Fibroblast of lung (primary cell): Measurements from ENCODE around the gene TAF8. TPM values are rescaled to one million over a fixed set of nuclear protein-coding genes. Genes with fewer than 3 reads are reported as not detected.
A peak's percentile ranks its signal among the peaks of the same experiment; 100 is the strongest.

ENCODE experiments used
- DNase-seq, 2 donors: peaks; one replicate each; pipeline versions ENCODE4 v3.0.0 to v3.0.0-alpha.2; 2010; ENCODE audit warnings: low read depth in 2 of 2
- H2AFZ ChIP-seq: 2 replicates; pipeline ENCODE4 v1.5.1; 2012; ENCODE audit warnings: low read length, control low read depth, inconsistent platforms
- H3K27ac ChIP-seq: 2 replicates; pipeline ENCODE4 v1.5.1; 2011; ENCODE audit warnings: low read length, control low read depth; ENCODE audit not compliant: insufficient read depth
- H3K27me3 ChIP-seq: 2 replicates; pipeline ENCODE4 v1.5.1; 2011; ENCODE audit warnings: mild to moderate bottlenecking, low read length; ENCODE audit not compliant: control insufficient read depth, insufficient read depth
- H3K36me3 ChIP-seq: 2 replicates; pipeline ENCODE4 v1.5.1; 2011; ENCODE audit warnings: low read length; ENCODE audit not compliant: control insufficient read depth, insufficient read depth
- H3K4me1 ChIP-seq: 2 replicates; pipeline ENCODE4 v1.5.1; 2011; ENCODE audit warnings: low read length; ENCODE audit not compliant: control insufficient read depth, insufficient read depth; ENCODE audit errors: extremely low read depth
- H3K4me2 ChIP-seq: 2 replicates; pipeline ENCODE4 v1.5.1; 2011; ENCODE audit warnings: low read length, control low read depth; ENCODE audit not compliant: insufficient read depth; ENCODE audit errors: extremely low read depth
- H3K4me3 ChIP-seq, 4 experiments: fragments of 200-600 bp in 1 of 4; sonication (generic) in 1 of 4; replicated peaks in 1 of 4; 2 replicates each; pipeline ENCODE4 v1.5.1; 2011 to 2016; ENCODE audit warnings: low read length in 4 of 4, low read depth in 3 of 4, mild to moderate bottlenecking in 3 of 4, control low read depth in 2 of 4, inconsistent platforms in 1 of 4, mixed read lengths in 1 of 4; ENCODE audit not compliant: insufficient read depth in 1 of 4; ENCODE audit errors: control extremely low read depth in 1 of 4
- H3K79me2 ChIP-seq: 2 replicates; pipeline ENCODE4 v1.5.1; 2012; ENCODE audit warnings: mild to moderate bottlenecking, low read length, inconsistent platforms; ENCODE audit not compliant: control insufficient read depth, insufficient read depth
- H3K9ac ChIP-seq: 2 replicates; pipeline ENCODE4 v1.5.1; 2011; ENCODE audit warnings: mild to moderate bottlenecking, low read length, control low read depth; ENCODE audit not compliant: insufficient read depth
- H3K9me3 ChIP-seq: 2 replicates; pipeline ENCODE4 v1.5.1; 2012; ENCODE audit warnings: low read depth, low read length; ENCODE audit not compliant: control insufficient read depth, insufficient read depth
- H4K20me1 ChIP-seq: 2 replicates; pipeline ENCODE4 v1.5.1; 2011; ENCODE audit warnings: low read length; ENCODE audit not compliant: control insufficient read depth, insufficient read depth; ENCODE audit errors: extremely low read depth
- CTCF ChIP-seq, 2 donors: IDR thresholded peaks in 1 of 2; conservative IDR thresholded peaks in 1 of 2; 1 replicate in 1 of 2; 2 replicates in 1 of 2; pipeline ENCODE4 v1.5.1; 2011 to 2012; ENCODE audit warnings: low read length in 2 of 2, control low read depth in 1 of 2, inconsistent platforms in 1 of 2, low read depth in 1 of 2, mild to moderate bottlenecking in 1 of 2
- EZH2 ChIP-seq: IDR thresholded peaks from 2 replicates; pipeline ENCODE4 v1.5.1; 2012; ENCODE audit warnings: low read length, control low read depth, mild to moderate bottlenecking; ENCODE audit errors: missing control alignments
- polyA plus RNA-seq, 2 donors: library from polyadenylated mRNA; depleted of rRNA in 1 of 2; stranded (reverse) in 1 of 2; unstranded in 1 of 2; fragments of >200 nt; gene quantifications; 2 replicates each; pipeline ENCODE4 v1.2.1, GENCODE V29; 2011 to 2012; ENCODE audit warnings: missing spikeins in 1 of 2
- total RNA-seq: library from RNA; depleted of rRNA; stranded (reverse); fragments of >200 nt; gene quantifications from 2 replicates; pipeline ENCODE4 v1.2.1, GENCODE V29; 2014

Gene TAF8
- total and polyA plus RNA-seq, 2 donors (not counting 1 experiment from before 2014, with no cell fraction given) = 13.9 to 14.0 TPM

- Histone ChIP-seq H3K4me1 (no peaks in the 10 kb centered on the region), H3K79me2 (no peaks in the 10 kb centered on the region), H3K9ac (no peak overlapping the region), H3K9me3 (no peaks in the 10 kb centered on the region), H3K27me3 (no peaks in the 10 kb centered on the region), H2AFZ (no peak overlapping the region), H3K4me3 (no peak overlapping the region), H4K20me1 (no peaks in the 10 kb centered on the region), H3K36me3 (no peaks in the 10 kb centered on the region), H3K4me2 (no peak overlapping the region), H3K27ac (no peak overlapping the region)
- TF ChIP-seq CTCF (conservative IDR thresholded peaks at IDR 0.05 in 1 of 2, IDR thresholded peaks at IDR 0.05 in 1 of 2; ENCODE audit: low read depth in 1 of 2, low read length in 2 of 2) = no peak
- TF ChIP-seq EZH2 = no peak
- peak in 1 of 2 donors; percentile 77 for DNase-seq
These were observed 63.8 kb downstream of the TAF8 start for GRCh38 chr6:42113936-42114636.

GRCh38 chr6:42117843-42118161 is 67.5 kb downstream of the TAF8 start:
- Histone ChIP-seq H3K9me3 (no peaks in the 10 kb centered on the region), H3K4me3 (no peak overlapping the region), H3K27me3 (no peaks in the 10 kb centered on the region), H4K20me1 (no peaks in the 10 kb centered on the region), H3K9ac (no peak overlapping the region), H3K4me1 (peaks cover 5% of the 10 kb centered on the region), H3K4me2 (no peak overlapping the region), H3K79me2 (no peaks in the 10 kb centered on the region), H3K36me3 (no peaks in the 10 kb centered on the region), H3K27ac (no peak overlapping the region), H2AFZ (no peak overlapping the region)
- no peak for TF ChIP-seq CTCF (conservative IDR thresholded peaks at IDR 0.05 in 1 of 2, IDR thresholded peaks at IDR 0.05 in 1 of 2; ENCODE audit: low read depth in 1 of 2, low read length in 2 of 2)
- no peak for TF ChIP-seq EZH2
- DNase-seq = no peak

- no peaks in the 10 kb centered on the region for H4K20me1 ChIP-seq
- H3K4me1 ChIP-seq = peaks cover 7% of the 10 kb centered on the region
- no peak overlapping the region for H2AFZ ChIP-seq
- no peak overlapping the region for H3K27ac ChIP-seq
- no peaks in the 10 kb centered on the region for H3K36me3 ChIP-seq
- TF ChIP-seq CTCF (conservative IDR thresholded peaks at IDR 0.05 in 1 of 2, IDR thresholded peaks at IDR 0.05 in 1 of 2; ENCODE audit: low read depth in 1 of 2, low read length in 2 of 2) = no peak
- no peak for TF ChIP-seq EZH2
- no peaks in the 10 kb centered on the region for H3K9me3 ChIP-seq
- no peak overlapping the region for H3K9ac ChIP-seq
- no peaks in the 10 kb centered on the region for H3K27me3 ChIP-seq
- H3K4me2 ChIP-seq = no peak overlapping the region
- H3K4me3 ChIP-seq = no peak overlapping the region
- DNase-seq = peak in 1 of 2 donors; percentile 36
- H3K79me2 ChIP-seq = no peaks in the 10 kb centered on the region
These were observed 68.1 kb downstream of the TAF8 start for GRCh38 chr6:42118162-42119001.
